OCI-LY7 (cell line): Measurements from ENCODE around the gene AEN. TPM values are rescaled to one million over a fixed set of nuclear protein-coding genes. Genes with fewer than 3 reads are reported as not detected.

Source experiments
- BruUV-seq: library from RNA; stranded (reverse); fragments of 400-500 nt; replicated peaks from 2 replicates; lab custom pipeline; 2021; lab: Mats Ljungman, UMichigan
- CTCF ChIA-PET: fragments of 300-600 bp; sonication (Branson Sonifier 250); formaldehyde crosslinking; loops from one replicate; lab custom pipeline; 2022; ENCODE audit warnings: antibody characterized with exemption; ENCODE audit not compliant: unreplicated experiment; lab: Charles Lee
- POLR2A ChIA-PET: fragments of 300-600 bp; sonication (Branson Sonifier 250); formaldehyde crosslinking; loops from one replicate; lab custom pipeline; 2022; ENCODE audit warnings: antibody characterized with exemption; lab: Charles Lee
- DNase-seq: peaks from one replicate; pipeline ENCODE4 v3.0.0-alpha.2; 2015; ENCODE audit warnings: low spot score
- H2AFZ ChIP-seq: fragments of 200-600 bp; sonication (generic), shearing (Covaris generic); 2 replicates; pipeline ENCODE4 v1.6.1; 2014; ENCODE audit warnings: mild to moderate bottlenecking, antibody characterized with exemption, low read length, moderate library complexity
- H3K27ac ChIP-seq: fragments of 200-600 bp; sonication (generic); 2 replicates; pipeline ENCODE4 v1.5.1; 2014; ENCODE audit warnings: mixed run types, low read depth, mild to moderate bottlenecking, moderate library complexity, low read length, inconsistent platforms; ENCODE audit not compliant: poor library complexity, severe bottlenecking
- H3K36me3 ChIP-seq: fragments of 200-600 bp; sonication (generic); 2 replicates; pipeline ENCODE4 v1.6.1; 2014; ENCODE audit warnings: mild to moderate bottlenecking, antibody characterized with exemption, low read length, moderate library complexity, mixed read lengths; ENCODE audit not compliant: insufficient read depth
- H3K4me1 ChIP-seq: fragments of 200-600 bp; sonication (generic); 2 replicates; pipeline ENCODE4 v1.5.1; 2014; ENCODE audit warnings: mild to moderate bottlenecking, low read length; ENCODE audit not compliant: insufficient read depth, poor library complexity, severe bottlenecking
- H3K4me2 ChIP-seq: fragments of 200-600 bp; sonication (generic); 2 replicates; pipeline ENCODE4 v1.6.1; 2014; ENCODE audit warnings: mild to moderate bottlenecking, low read length
- H3K4me3 ChIP-seq: fragments of 200-600 bp; sonication (generic); 2 replicates; pipeline ENCODE4 v1.5.1; 2014; ENCODE audit warnings: mild to moderate bottlenecking, low read depth, low read length; ENCODE audit not compliant: poor library complexity, severe bottlenecking
- H3K79me2 ChIP-seq: fragments of 200-600 bp; sonication (generic); 2 replicates; pipeline ENCODE4 v1.6.1; 2016; ENCODE audit warnings: low read depth, mild to moderate bottlenecking, low read length, moderate library complexity, mixed read lengths; ENCODE audit not compliant: insufficient read depth
- H3K9me2 ChIP-seq: fragments of 200-600 bp; sonication (generic); 2 replicates; pipeline ENCODE4 v1.6.1; 2016; ENCODE audit warnings: mild to moderate bottlenecking, low read length, mixed read lengths; ENCODE audit not compliant: insufficient read depth
- H3K9me3 ChIP-seq: fragments of 200-600 bp; sonication (generic); 2 replicates; pipeline ENCODE4 v1.6.1; 2014; ENCODE audit warnings: mild to moderate bottlenecking, mixed run types, low read length, mixed read lengths
- H4K20me1 ChIP-seq: fragments of 200-600 bp; sonication (generic); 2 replicates; pipeline ENCODE4 v1.6.1; 2014; ENCODE audit warnings: mild to moderate bottlenecking, antibody characterized with exemption, low read length, moderate library complexity, mixed read lengths; ENCODE audit not compliant: insufficient read depth
- EZH2phosphoT487 ChIP-seq: fragments of 200-600 bp; sonication (generic); IDR thresholded peaks from 2 replicates; pipeline ENCODE4 v1.6.1; 2018; ENCODE audit warnings: low read depth, borderline replicate concordance, mild to moderate bottlenecking, mixed run types, antibody characterized with exemption, low read length, moderate library complexity, mixed read lengths
- intact Hi-C: fragments of 100-400 bp; cut with micrococcal nuclease; formaldehyde crosslinking; loops from one replicate; pipeline ENCODE4 v1.10.0; 2022; ENCODE audit not compliant: unreplicated experiment
- total RNA-seq, 2 experiments: library from RNA; depleted of rRNA in 1 of 2; stranded (reverse); fragments of >200 nt in 1 of 2; shearing (Covaris generic) in 1 of 2; gene quantifications; 2 replicates each; pipeline ENCODE4 v1.2.3, GENCODE V29; 2014 to 2022
- TF ChIP-seq, protein P1 (sequence below): fragments of 200-600 bp; sonication (generic); conservative IDR thresholded peaks from 2 replicates; pipeline ENCODE4 v1.5.1; 2014; ENCODE audit warnings: mild to moderate bottlenecking, antibody characterized with exemption, low read length, moderate library complexity, mixed read lengths

Gene AEN
- total RNA-seq, 2 experiments from 2014 or later: 43.1 to 66.6 TPM

DNA sequence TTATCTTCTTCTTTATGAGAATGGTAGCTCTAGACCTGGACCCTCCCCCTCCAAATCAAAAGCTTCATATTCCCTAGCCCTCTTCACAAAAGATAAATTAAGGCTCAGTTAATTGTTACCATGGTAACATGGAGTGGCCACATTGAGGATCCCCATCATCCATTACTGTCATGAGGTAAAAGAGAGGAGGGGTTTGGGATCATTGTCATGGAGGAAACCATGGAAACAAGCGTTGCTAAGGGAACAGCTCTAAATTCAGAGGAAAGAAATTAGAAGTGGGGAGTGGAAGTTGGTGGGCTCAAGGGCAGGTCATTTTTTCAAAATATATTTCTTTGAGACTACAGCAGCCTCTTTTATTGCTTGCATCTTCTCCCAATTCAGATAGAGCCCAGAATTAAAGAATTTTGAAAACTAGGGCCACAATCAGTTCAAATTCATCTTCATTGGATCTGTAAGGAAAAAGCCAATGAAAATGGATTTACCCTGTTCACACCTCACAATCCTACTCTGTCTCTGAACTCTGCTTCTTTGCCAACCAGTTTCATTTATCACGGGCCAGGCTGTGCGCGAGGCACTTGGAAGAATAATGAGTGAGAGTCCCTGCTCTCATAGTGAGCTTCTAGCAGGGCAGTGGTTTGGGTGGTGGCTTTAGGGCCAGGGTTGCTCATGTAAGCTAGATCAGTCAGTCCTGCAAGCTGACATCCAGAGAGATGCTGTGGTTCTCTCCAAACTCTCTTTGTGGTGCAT is 11.6 kb upstream of the AEN start:
- Histone ChIP-seq H3K4me3 (no peak overlapping the region), H3K36me3 (no peaks in the 10 kb centered on the region), H3K4me1 (peaks cover 15% of the 10 kb centered on the region), H3K27ac (no peak overlapping the region), H3K9me2 (no peaks in the 10 kb centered on the region), H2AFZ (no peak overlapping the region), H3K9me3 (no peaks in the 10 kb centered on the region), H3K79me2 (no peaks in the 10 kb centered on the region), H3K4me2 (no peak overlapping the region), H4K20me1 (no peaks in the 10 kb centered on the region)
- TF ChIP-seq EZH2phosphoT487: no peak
- TF ChIP-seq, protein P1, sequence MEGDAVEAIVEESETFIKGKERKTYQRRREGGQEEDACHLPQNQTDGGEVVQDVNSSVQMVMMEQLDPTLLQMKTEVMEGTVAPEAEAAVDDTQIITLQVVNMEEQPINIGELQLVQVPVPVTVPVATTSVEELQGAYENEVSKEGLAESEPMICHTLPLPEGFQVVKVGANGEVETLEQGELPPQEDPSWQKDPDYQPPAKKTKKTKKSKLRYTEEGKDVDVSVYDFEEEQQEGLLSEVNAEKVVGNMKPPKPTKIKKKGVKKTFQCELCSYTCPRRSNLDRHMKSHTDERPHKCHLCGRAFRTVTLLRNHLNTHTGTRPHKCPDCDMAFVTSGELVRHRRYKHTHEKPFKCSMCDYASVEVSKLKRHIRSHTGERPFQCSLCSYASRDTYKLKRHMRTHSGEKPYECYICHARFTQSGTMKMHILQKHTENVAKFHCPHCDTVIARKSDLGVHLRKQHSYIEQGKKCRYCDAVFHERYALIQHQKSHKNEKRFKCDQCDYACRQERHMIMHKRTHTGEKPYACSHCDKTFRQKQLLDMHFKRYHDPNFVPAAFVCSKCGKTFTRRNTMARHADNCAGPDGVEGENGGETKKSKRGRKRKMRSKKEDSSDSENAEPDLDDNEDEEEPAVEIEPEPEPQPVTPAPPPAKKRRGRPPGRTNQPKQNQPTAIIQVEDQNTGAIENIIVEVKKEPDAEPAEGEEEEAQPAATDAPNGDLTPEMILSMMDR: no peak
- CTCF ChIA-PET: interaction anchor here (0.8 kb wide), 1 partner anchor 12 kb away, joined by 3 read pairs; no protein-coding TSS in a partner anchor
- intact Hi-C loops: no loop called here
- DNase-seq: no peak
- POLR2A ChIA-PET: interaction anchor here (0.7 kb wide), 2 partner anchors 11 to 54 kb away, joined by 3 read pairs; no protein-coding TSS in a partner anchor
- BruUV-seq: no TSS peak

DNA sequence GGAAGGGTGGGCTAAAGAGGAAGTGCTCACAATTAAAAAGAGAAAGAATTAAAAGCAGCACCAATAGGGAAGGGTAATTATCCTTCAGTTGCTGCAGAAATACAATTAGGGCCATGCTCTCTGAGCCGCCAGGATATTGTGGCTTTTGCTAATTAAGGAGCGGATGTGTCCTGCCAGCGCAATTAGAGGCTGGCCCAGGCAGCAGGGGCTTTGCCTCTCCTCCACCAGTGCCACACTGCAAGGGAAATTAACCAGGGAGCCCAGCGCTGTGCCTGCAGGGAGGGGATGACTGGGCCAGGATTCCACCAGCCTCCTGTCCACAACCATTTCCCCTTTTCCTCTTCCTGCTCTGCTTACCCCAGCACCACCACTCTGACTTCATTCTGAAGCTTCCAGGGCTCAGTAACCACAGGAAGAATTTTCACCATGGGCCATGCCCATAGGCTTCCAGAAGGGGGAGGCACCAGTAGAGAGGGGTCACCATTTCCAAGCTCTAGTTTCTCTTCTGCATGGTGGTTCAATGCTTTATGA is 10.4 kb upstream of the AEN start:
- Histone ChIP-seq H3K27ac (no peak overlapping the region), H3K9me3 (no peaks in the 10 kb centered on the region), H2AFZ (no peak overlapping the region), H4K20me1 (no peaks in the 10 kb centered on the region), H3K4me1 (peaks cover 20% of the 10 kb centered on the region), H3K79me2 (no peaks in the 10 kb centered on the region), H3K36me3 (no peaks in the 10 kb centered on the region), H3K9me2 (no peaks in the 10 kb centered on the region), H3K4me2 (peak overlapping the region; percentile 36), H3K4me3 (no peak overlapping the region)
- POLR2A ChIA-PET: interaction anchor here (0.9 kb wide), 1 partner anchor 9 kb away, joined by 3 read pairs; no protein-coding TSS in a partner anchor
- CTCF ChIA-PET: no interaction called here
- intact Hi-C loops: no loop called here
- BruUV-seq: no TSS peak
- peak; percentile 37 for DNase-seq
- TF ChIP-seq, protein P1: 0 out of 2 replicates have a peak, but pooled peaks have one; percentile 30
- TF ChIP-seq EZH2phosphoT487: no peak
